GM19025 (cell line): Measurements from ENCODE around the gene SLC31A1.

Experiments
- ATAC-seq: cut with Tn5 transposase; IDR thresholded peaks from one replicate; pipeline ENCODE4 v1.9.1; 2021; ENCODE audit warnings: mild to moderate bottlenecking, low read depth, moderate library complexity; ENCODE audit not compliant: unreplicated experiment

SLC31A1 gene

DNA sequence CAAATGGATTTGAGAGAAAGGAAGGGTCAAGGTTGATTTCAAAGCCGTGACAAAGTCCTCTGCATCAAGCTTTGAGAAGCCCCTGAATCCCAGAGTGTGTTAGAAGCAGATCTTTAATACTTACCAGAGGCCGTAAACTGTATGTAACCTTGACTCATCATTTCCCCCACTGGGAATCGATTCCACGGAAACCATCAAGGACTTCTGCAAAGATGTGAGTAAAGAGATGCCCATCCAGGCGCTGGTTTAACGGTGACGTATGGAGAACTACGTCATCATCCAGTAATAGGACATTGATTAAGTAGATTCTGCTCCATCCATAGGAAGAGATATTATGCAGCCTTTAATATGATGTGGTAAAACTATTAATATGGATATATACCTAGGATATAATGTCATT is 80.2 kb downstream of the SLC31A1 start:
- no peak for ATAC-seq

DNA sequence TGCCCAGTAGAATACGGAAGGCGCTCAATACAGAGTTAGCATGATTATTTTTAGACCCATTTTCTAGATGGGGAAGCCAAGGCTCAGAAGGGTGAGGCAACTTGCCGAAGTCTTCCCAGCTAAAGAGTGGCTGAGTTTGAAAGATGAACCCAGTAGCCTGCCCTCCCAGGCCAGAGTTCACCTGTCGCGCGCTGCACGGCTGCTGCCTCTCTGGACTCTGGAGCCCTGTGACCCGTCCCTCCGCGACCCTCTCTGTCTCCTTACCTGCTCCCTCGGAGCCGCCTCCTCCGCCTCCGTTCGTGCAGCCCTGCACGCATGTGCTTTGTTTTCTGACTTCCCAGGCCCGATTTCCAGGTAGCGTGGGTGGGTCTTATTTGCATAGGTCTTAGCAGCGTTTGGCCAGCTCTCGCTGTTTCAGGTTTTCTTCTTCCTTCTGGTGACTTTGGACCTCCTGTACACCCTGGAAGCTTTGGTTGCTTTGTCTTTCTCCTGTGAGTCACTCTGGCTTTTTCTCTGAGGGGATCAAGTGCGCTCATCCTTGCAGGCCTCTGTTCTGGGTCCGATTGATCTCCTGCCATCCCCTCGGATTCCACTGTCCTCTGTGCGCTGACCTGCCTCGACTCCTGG is 81.6 kb downstream of the SLC31A1 start, which contains the start of gene RNF183:
Gene RNF183 (minus strand): TSS at position 585 of the 627 bp plus-strand sequence. CDS start 5,192 bp downstream, outside the sequence.
- ATAC-seq = no peak

- no peak for ATAC-seq
These were observed 85.2 kb downstream of the SLC31A1 start for GRCh38 chr9:113306566-113306965.

GRCh38 chr9:113307396-113307975 is 86.1 kb downstream of the SLC31A1 start:
- no peak for ATAC-seq

DNA sequence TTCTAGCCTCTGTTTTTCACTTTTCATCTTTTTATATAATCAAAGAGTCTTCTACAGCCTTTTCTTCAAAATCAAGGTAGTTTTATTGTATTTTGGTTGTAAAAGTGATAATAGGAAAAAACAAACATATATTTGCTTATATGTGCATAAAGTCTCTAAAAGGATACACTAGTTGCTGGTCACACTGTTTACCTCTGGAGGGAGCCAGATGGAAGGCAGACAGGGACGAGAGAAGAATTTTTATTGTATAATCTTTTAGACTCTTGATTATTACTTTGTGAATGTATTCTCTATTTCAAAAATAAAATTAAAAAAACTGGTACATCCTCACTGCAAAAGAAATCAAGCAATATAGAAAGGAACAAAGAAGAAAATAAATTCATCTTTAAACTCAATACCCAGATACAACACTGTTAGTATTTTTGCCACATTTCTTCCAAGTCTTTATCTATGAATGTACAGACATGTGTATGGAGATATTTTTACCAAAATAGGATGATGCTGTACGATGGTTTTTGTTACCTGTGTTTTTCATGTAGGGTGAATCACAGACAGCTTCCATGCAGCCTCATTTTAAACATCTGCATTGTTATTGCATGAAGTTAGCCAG is 88.0 kb downstream of the SLC31A1 start:
- no peak for ATAC-seq

DNA sequence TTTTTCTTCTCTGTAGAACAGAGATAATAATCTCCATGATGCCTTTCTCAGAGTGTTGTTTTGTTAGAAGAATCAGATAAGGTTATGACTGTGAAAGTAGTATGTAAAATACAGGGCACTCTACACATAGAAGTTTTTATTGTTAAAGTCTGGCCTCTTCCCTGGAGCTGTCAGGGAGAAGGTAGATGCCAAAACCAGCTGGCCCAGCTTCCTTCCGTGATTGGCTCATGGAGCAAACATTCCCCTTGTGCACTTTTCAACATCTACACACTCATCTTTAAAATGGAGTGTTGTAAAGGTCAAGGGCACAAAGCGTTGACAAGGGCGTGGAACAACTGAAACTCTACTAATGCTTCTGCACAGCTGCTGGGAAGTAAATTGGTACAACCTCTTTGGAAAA is 89.2 kb downstream of the SLC31A1 start:
- no peak for ATAC-seq

DNA sequence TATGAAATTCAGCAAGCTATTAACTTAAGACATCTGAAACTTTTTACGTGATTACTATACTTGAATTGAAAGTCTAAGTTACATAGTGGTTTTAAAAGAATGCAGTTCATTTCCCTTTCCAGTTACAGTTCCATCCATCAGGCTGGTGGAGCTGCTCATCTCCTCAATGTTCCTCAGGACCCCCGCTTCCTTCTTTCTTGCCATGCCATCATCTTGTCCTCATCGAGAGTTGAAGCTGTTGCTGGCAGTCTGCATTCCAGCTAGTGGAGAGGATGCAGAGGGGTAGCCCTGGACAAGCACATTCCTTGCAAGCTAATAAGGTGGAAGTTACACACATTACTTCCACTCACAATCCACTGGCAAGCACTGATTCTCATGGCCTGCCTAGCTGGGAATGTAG is 90.6 kb downstream of the SLC31A1 start:
- no peak for ATAC-seq

DNA sequence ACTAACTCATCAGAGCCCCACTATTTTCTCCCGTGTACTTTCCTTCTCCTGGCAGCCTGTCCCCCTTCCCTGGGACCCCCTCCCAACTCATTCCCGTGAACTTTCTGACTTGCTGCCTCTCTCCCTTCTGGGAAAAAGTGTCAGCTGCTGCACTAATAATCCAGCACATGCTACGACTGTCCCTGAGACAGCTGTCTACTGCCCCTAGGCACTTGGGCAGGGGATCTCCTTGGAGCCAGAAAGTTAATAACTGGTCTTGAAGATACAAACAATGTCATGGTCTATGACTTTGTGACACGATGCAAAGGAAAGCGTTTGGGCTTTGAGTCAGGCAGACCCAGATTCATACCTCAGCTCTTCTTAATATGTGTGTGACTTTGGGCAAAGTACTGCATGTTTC is 91.9 kb downstream of the SLC31A1 start:
- ATAC-seq = no peak
